ENCODE results near the gene HS1BP3. TPM values are rescaled to one million over a fixed set of nuclear protein-coding genes. Genes with fewer than 3 reads are reported as not detected.

Gene HS1BP3
- total RNA-seq, 1 donor from 2014 or later = 20.1 TPM

GRCh38 chr2:20606198-20606597, 44.7 kb downstream of the HS1BP3 start:
- DNase-seq (ENCODE audit: low spot score) = no peak

GRCh38 chr2:20604951-20605381, 45.9 kb downstream of the HS1BP3 start:
- DNase-seq (ENCODE audit: low spot score) (peak; percentile 32), ATAC-seq (peak; percentile 19)

More at GRCh38 chr2:20606198-20606597, 44.7 kb downstream of the HS1BP3 start:
- ATAC-seq = no peak

GRCh38 chr2:20604401-20604911, 46.4 kb downstream of the HS1BP3 start:
- peak; percentile 75 for ATAC-seq
- peak; percentile 62 for DNase-seq (ENCODE audit: low spot score)

- ATAC-seq (no peak), DNase-seq (ENCODE audit: low spot score) (peak; percentile 29)
Measured at GRCh38 chr2:20603791-20604190, 47.1 kb downstream of the HS1BP3 start.

- DNase-seq (ENCODE audit: low spot score) (no peak), ATAC-seq (no peak)
Measured at GRCh38 chr2:20602803-20603202, 48.1 kb downstream of the HS1BP3 start.

GRCh38 chr2:20600756-20601325, 50.1 kb downstream of the HS1BP3 start:
- DNase-seq (ENCODE audit: low spot score) (no peak), ATAC-seq (no peak)

GRCh38 chr2:20599861-20600461, 50.9 kb downstream of the HS1BP3 start:
- no peak for ATAC-seq
- DNase-seq (ENCODE audit: low spot score) = peak; percentile 48

- peak; percentile 77 for ATAC-seq
- peak; percentile 98 for DNase-seq (ENCODE audit: low spot score)
Measured at GRCh38 chr2:20599001-20599600, 51.8 kb downstream of the HS1BP3 start.

GRCh38 chr2:20597860-20598183, 53.1 kb downstream of the HS1BP3 start:
- ATAC-seq (no peak), DNase-seq (ENCODE audit: low spot score) (peak; percentile 35)

GRCh38 chr2:20596973-20597859, 53.7 kb downstream of the HS1BP3 start:
- peak; percentile 49 for ATAC-seq

GRCh38 chr2:20596193-20596972, 54.5 kb downstream of the HS1BP3 start:
- DNase-seq (ENCODE audit: low spot score) (peak; percentile 34), ATAC-seq (no peak)

More at GRCh38 chr2:20596973-20597859, 53.7 kb downstream of the HS1BP3 start:
- DNase-seq (ENCODE audit: low spot score) = peak; percentile 95

- DNase-seq (ENCODE audit: low spot score) (peak; percentile 48), ATAC-seq (no peak)
Measured at GRCh38 chr2:20595439-20596192, 55.3 kb downstream of the HS1BP3 start.

GRCh38 chr2:20594957-20595356, 55.9 kb downstream of the HS1BP3 start:
- ATAC-seq (no peak), DNase-seq (ENCODE audit: low spot score) (peak; percentile 38)

GRCh38 chr2:20594048-20594750, 56.7 kb downstream of the HS1BP3 start:
- DNase-seq (ENCODE audit: low spot score) (peak; percentile 67), ATAC-seq (peak; percentile 36)

- DNase-seq (ENCODE audit: low spot score) = peak; percentile 94
- peak; percentile 76 for ATAC-seq
Measured at GRCh38 chr2:20593072-20594034, 57.5 kb downstream of the HS1BP3 start.

GRCh38 chr2:20592106-20593071, 58.5 kb downstream of the HS1BP3 start:
- peak; percentile 45 for DNase-seq (ENCODE audit: low spot score)
- ATAC-seq = no peak

Data from left lobe of liver (tissue), 2 donors.